Skin epidermis (tissue), 12 donors: ENCODE results near the gene KRTAP4-4.
"Not testable (repeated sequence)": the region's sequence is repeated elsewhere in the genome, so short reads cannot be mapped to it uniquely, and the experiment has no call there.

ENCODE experiments used
- H3K27ac ChIP-seq, 21 experiments: fragments of 200-600 bp; sonication (generic) in 11 of 21; one replicate each; pipeline ENCODE4 v1.5.0; 2020; ENCODE audit warnings: mild to moderate bottlenecking in 3 of 21, inconsistent platforms in 2 of 21, moderate library complexity in 2 of 21
- H3K4me3 ChIP-seq, 7 experiments: fragments of 200-600 bp; sonication (generic) in 2 of 7; one replicate each; pipeline ENCODE4 v1.5.0; 2020; ENCODE audit warnings: inconsistent platforms in 2 of 7, mild to moderate bottlenecking in 2 of 7, moderate library complexity in 1 of 7

Gene KRTAP4-4

GRCh38 chr17:41149652-41149985, 10.9 kb downstream of the KRTAP4-4 start, which contains the start of gene KRTAP4-5:
Gene KRTAP4-5 (minus strand): TSS chr17:41149825. CDS start chr17:41149767, 58 bp downstream.
- no peak within 1 kb of the TSS for H3K27ac ChIP-seq
- H3K4me3 ChIP-seq = no peak within 1 kb of the TSS

- H3K27ac ChIP-seq = not testable (repeated sequence)
Observed at GRCh38 chr17:41148971-41149651, 11.4 kb downstream of the KRTAP4-4 start.

GRCh38 chr17:41147531-41148204, 12.9 kb downstream of the KRTAP4-4 start:
- H3K27ac ChIP-seq = no peak overlapping the region

More at GRCh38 chr17:41148971-41149651, 11.4 kb downstream of the KRTAP4-4 start:
- not testable (repeated sequence) for H3K4me3 ChIP-seq

GRCh38 chr17:41145261-41145660, 15.3 kb downstream of the KRTAP4-4 start:
- no peak overlapping the region for H3K4me3 ChIP-seq
- H3K27ac ChIP-seq = no peak overlapping the region

More at GRCh38 chr17:41147531-41148204, 12.9 kb downstream of the KRTAP4-4 start:
- no peak overlapping the region for H3K4me3 ChIP-seq

GRCh38 chr17:41144846-41145245, 15.7 kb downstream of the KRTAP4-4 start:
- no peak overlapping the region for H3K4me3 ChIP-seq
- no peak overlapping the region for H3K27ac ChIP-seq

GRCh38 chr17:41141361-41141760, 19.2 kb downstream of the KRTAP4-4 start:
- Histone ChIP-seq H3K4me3 (no peak overlapping the region), H3K27ac (no peak overlapping the region)

GRCh38 chr17:41140360-41141131, 20.0 kb downstream of the KRTAP4-4 start, which contains the start of gene KRTAP4-6:
Gene KRTAP4-6 (minus strand): TSS chr17:41140544. CDS start chr17:41140487, 57 bp downstream.
- Histone ChIP-seq H3K27ac (no peak within 1 kb of the TSS), H3K4me3 (no peak within 1 kb of the TSS)

- H3K4me3 ChIP-seq, H3K27ac ChIP-seq: not testable (repeated sequence)
Observed at GRCh38 chr17:41139865-41140264, 20.7 kb downstream of the KRTAP4-4 start.

- peak overlapping the region in 1 of 21 experiments; percentile 70 for H3K27ac ChIP-seq
- H3K4me3 ChIP-seq = no peak overlapping the region
Observed at GRCh38 chr17:41133880-41134735, 26.4 kb downstream of the KRTAP4-4 start.

GRCh38 chr17:41131979-41132378, 28.6 kb downstream of the KRTAP4-4 start:
- Histone ChIP-seq H3K27ac (no peak overlapping the region), H3K4me3 (no peak overlapping the region)

GRCh38 chr17:41127371-41127770, 33.2 kb downstream of the KRTAP4-4 start:
- Histone ChIP-seq H3K4me3 (no peak overlapping the region), H3K27ac (no peak overlapping the region)

GRCh38 chr17:41126412-41126811, 34.1 kb downstream of the KRTAP4-4 start:
- Histone ChIP-seq H3K27ac (no peak overlapping the region), H3K4me3 (no peak overlapping the region)

- Histone ChIP-seq H3K27ac (no peak overlapping the region), H3K4me3 (no peak overlapping the region)
Observed at GRCh38 chr17:41125064-41125463, 35.5 kb downstream of the KRTAP4-4 start.

- H3K4me3 ChIP-seq, H3K27ac ChIP-seq: not testable (repeated sequence)
Observed at GRCh38 chr17:41123991-41124371, 36.6 kb downstream of the KRTAP4-4 start, which contains the start of gene KRTAP4-12. Gene KRTAP4-12 (minus strand): TSS chr17:41124182. CDS start chr17:41124122, 60 bp downstream.

- H3K27ac ChIP-seq, H3K4me3 ChIP-seq: not testable (repeated sequence)
Observed at GRCh38 chr17:41123292-41123990, 37.1 kb downstream of the KRTAP4-4 start.

- H3K4me3 ChIP-seq = no peak overlapping the region
- H3K27ac ChIP-seq = no peak overlapping the region
Observed at GRCh38 chr17:41121742-41122141, 38.8 kb downstream of the KRTAP4-4 start.

GRCh38 chr17:41119696-41120690, 40.6 kb downstream of the KRTAP4-4 start:
- H3K4me3 ChIP-seq, H3K27ac ChIP-seq: not testable (repeated sequence)

- H3K27ac ChIP-seq = no peak overlapping the region
- H3K4me3 ChIP-seq = no peak overlapping the region
Observed at GRCh38 chr17:41118721-41119120, 41.8 kb downstream of the KRTAP4-4 start.
